Measurements from ENCODE around the gene PIANP. TPM values are rescaled to one million over a fixed set of nuclear protein-coding genes. Genes with fewer than 3 reads are reported as not detected.

Gene PIANP
- total and polyA plus RNA-seq, 10 of the 15 experiments (the other 5 are each of a cell fraction or from before 2014, with no cell fraction given) = 0.08 to 0.12 (median 0.08) TPM; not detected in 7

- TF ChIP-seq, protein P1, sequence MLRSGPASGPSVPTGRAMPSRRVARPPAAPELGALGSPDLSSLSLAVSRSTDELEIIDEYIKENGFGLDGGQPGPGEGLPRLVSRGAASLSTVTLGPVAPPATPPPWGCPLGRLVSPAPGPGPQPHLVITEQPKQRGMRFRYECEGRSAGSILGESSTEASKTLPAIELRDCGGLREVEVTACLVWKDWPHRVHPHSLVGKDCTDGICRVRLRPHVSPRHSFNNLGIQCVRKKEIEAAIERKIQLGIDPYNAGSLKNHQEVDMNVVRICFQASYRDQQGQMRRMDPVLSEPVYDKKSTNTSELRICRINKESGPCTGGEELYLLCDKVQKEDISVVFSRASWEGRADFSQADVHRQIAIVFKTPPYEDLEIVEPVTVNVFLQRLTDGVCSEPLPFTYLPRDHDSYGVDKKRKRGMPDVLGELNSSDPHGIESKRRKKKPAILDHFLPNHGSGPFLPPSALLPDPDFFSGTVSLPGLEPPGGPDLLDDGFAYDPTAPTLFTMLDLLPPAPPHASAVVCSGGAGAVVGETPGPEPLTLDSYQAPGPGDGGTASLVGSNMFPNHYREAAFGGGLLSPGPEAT (IDR thresholded peaks at IDR 0.05; ENCODE audit: low read depth) = no peak
- TF ChIP-seq CHD4 (IDR thresholded peaks at IDR 0.05) = no peak
- TF ChIP-seq, protein P2, sequence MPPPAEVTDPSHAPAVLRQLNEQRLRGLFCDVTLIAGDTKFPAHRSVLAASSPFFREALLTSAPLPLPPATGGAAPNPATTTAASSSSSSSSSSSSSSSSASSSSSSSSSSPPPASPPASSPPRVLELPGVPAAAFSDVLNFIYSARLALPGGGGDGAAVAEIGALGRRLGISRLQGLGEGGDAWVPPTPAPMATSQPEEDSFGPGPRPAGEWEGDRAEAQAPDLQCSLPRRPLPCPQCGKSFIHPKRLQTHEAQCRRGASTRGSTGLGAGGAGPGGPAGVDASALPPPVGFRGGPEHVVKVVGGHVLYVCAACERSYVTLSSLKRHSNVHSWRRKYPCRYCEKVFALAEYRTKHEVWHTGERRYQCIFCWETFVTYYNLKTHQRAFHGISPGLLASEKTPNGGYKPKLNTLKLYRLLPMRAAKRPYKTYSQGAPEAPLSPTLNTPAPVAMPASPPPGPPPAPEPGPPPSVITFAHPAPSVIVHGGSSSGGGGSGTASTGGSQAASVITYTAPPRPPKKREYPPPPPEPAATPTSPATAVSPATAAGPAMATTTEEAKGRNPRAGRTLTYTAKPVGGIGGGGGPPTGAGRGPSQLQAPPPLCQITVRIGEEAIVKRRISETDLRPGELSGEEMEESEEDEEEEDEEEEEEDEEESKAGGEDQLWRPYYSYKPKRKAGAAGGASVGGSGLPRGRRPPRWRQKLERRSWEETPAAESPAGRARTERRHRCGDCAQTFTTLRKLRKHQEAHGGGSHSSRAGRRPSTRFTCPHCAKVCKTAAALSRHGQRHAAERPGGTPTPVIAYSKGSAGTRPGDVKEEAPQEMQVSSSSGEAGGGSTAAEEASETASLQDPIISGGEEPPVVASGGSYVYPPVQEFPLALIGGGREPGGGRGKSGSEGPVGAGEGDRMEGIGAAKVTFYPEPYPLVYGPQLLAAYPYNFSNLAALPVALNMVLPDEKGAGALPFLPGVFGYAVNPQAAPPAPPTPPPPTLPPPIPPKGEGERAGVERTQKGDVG (CRISPR knock-in tag; IDR thresholded peaks at IDR 0.05) = no peak
- TF ChIP-seq SMAD1 (IDR thresholded peaks at IDR 0.05; ENCODE audit: low read depth, partially characterized antibody) = no peak
Measured at GRCh38 chr12:6725350-6725749, 24.7 kb upstream of the PIANP start (continued).

GRCh38 chr12:6724409-6724797 is 23.8 kb upstream of the PIANP start:
- ChIA-PET POLR2A (interaction anchor here (0.6 to 3.6 kb wide), 21 partner anchors 10 to 299 kb away, joined by 3 to 53 read pairs (median 5); partner anchors contain the start of genes CDCA3, GAPDH, MLF2 and PTMS), SMC1A (ENCODE audit: uncharacterized antibody, unreplicated experiment) (interaction anchor here (0.7 to 3.1 kb wide), 12 partner anchors 10 to 128 kb away, joined by 3 to 31 read pairs (median 5); partner anchors contain the start of genes CDCA3, MLF2, USP5 and ZNF384), RAD21 (ENCODE audit: unreplicated experiment) (interaction anchor here (1.2 to 3.3 kb wide), 9 partner anchors 21 to 127 kb away, joined by 3 to 45 read pairs (median 6); partner anchors contain the start of genes CDCA3, MLF2, PTMS and ZNF384), CTCF (interaction anchor here (0.6 to 3.5 kb wide), 25 partner anchors 9 to 259 kb away, joined by 3 to 28 read pairs (median 4); partner anchors contain the start of genes CDCA3, MLF2, USP5 and ZNF384)
- ATAC-seq (peak; percentile 59), FAIRE-seq (no peak), DNase-seq (ENCODE audit: low read depth, low spot score) (no peak)
- H3K9me3 ChIP-seq (replicated peaks; ENCODE audit: control insufficient read depth, insufficient read depth, low read length) = no peaks in the 10 kb centered on the region
- under 1% methylated on average over 10 of the region's 10 CpGs for WGBS (ENCODE audit: insufficient coverage, insufficient replicate concordance, low lambda C conversion rate, missing lambda C conversion rate)
- intact Hi-C loops (cut with micrococcal nuclease; ENCODE audit: unreplicated experiment) (no loop called here), in situ Hi-C loops (cut with MboI) (no loop called here)
- TSS peak; percentile 84 for BruUV-seq (replicated peaks)
- no peaks in the 10 kb centered on the region; the same call in 1 of the 2 replicates for H3K4me1 ChIP-seq (ENCODE audit: control insufficient read depth, insufficient read depth, low read length)
- H3K36me3 ChIP-seq (ENCODE audit: control insufficient read depth in 2 of 2, insufficient read depth in 2 of 2, low read length in 1 of 2) = peaks cover 4 to 8% of the 10 kb centered on the region in 2 experiments; a peak in 3 of 4 replicates
- H3K79me2 ChIP-seq (ENCODE audit: control insufficient read depth, insufficient read depth, low read length) = peaks cover 10% of the 10 kb centered on the region
- no peaks in the 10 kb centered on the region for H3K27me3 ChIP-seq (replicated peaks in 1 of 2; ENCODE audit: control insufficient read depth in 2 of 2, insufficient read depth in 2 of 2, low read length in 1 of 2)
- H3K4me3 ChIP-seq = peak overlapping the region; percentile 78
- peak overlapping the region; percentile 67 for H3K27ac ChIP-seq (ENCODE audit: control insufficient read depth, insufficient read depth)
- peak overlapping the region; percentile 98 for H3K4me2 ChIP-seq (ENCODE audit: control insufficient read depth, insufficient read depth)
- no peaks in the 10 kb centered on the region for H4K20me1 ChIP-seq (ENCODE audit: control insufficient read depth, insufficient read depth)
- peak overlapping the region; percentile 91 for H3K9ac ChIP-seq (ENCODE audit: control insufficient read depth, insufficient read depth, low read length)
- H2AFZ ChIP-seq (ENCODE audit: control insufficient read depth, low read depth, low read length) = peak overlapping the region; percentile 68
- TF ChIP-seq, protein P3, sequence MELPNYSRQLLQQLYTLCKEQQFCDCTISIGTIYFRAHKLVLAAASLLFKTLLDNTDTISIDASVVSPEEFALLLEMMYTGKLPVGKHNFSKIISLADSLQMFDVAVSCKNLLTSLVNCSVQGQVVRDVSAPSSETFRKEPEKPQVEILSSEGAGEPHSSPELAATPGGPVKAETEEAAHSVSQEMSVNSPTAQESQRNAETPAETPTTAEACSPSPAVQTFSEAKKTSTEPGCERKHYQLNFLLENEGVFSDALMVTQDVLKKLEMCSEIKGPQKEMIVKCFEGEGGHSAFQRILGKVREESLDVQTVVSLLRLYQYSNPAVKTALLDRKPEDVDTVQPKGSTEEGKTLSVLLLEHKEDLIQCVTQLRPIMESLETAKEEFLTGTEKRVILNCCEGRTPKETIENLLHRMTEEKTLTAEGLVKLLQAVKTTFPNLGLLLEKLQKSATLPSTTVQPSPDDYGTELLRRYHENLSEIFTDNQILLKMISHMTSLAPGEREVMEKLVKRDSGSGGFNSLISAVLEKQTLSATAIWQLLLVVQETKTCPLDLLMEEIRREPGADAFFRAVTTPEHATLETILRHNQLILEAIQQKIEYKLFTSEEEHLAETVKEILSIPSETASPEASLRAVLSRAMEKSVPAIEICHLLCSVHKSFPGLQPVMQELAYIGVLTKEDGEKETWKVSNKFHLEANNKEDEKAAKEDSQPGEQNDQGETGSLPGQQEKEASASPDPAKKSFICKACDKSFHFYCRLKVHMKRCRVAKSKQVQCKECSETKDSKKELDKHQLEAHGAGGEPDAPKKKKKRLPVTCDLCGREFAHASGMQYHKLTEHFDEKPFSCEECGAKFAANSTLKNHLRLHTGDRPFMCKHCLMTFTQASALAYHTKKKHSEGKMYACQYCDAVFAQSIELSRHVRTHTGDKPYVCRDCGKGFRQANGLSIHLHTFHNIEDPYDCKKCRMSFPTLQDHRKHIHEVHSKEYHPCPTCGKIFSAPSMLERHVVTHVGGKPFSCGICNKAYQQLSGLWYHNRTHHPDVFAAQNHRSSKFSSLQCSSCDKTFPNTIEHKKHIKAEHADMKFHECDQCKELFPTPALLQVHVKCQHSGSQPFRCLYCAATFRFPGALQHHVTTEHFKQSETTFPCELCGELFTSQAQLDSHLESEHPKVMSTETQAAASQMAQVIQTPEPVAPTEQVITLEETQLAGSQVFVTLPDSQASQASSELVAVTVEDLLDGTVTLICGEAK (IDR thresholded peaks at IDR 0.05; ENCODE audit: borderline replicate concordance) = no peak
- TF ChIP-seq SPI1 (IDR thresholded peaks at IDR 0.05; ENCODE audit: borderline replicate concordance, insufficient read depth, low read depth, low read length) = peak; percentile 73
- peak; percentile 84 for TF ChIP-seq MLLT1 (IDR thresholded peaks at IDR 0.05)
